CD4-positive, alpha-beta T cell treated with Interleukin-6 at 100 ng/mL for 8 hours (primary cell): ENCODE measurements around the gene CYTIP.
"Not testable (repeated sequence)": the region's sequence is repeated elsewhere in the genome, so short reads cannot be mapped to it uniquely, and the experiment has no call there.

Source experiments
- DNase-seq: peaks from one replicate; pipeline ENCODE4 v3.0.0-alpha.2; 2020; ENCODE audit warnings: mixed read lengths, low spot score

The CYTIP gene

GRCh38 chr2:157368508-157368907 is 75.4 kb downstream of the CYTIP start:
- not testable (repeated sequence) for DNase-seq

- no peak for DNase-seq
Observed at GRCh38 chr2:157367704-157368103, 76.2 kb downstream of the CYTIP start.
